ENCODE results near the gene BCORL1.

- TF ChIP-seq POLR2A (IDR thresholded peaks at IDR 0.05), result peak; percentile 70
- TF ChIP-seq CTCF (IDR thresholded peaks at IDR 0.05), result no peak
Measured at GRCh38 chrX:129982300-129983251, at the start of gene BCORL1.
